ENCODE measurements around the gene TMPRSS4. TPM values are rescaled to one million over a fixed set of nuclear protein-coding genes. Genes with fewer than 3 reads are reported as not detected.

Gene TMPRSS4
- total and polyA plus RNA-seq, 2 donors (not counting 1 experiment from before 2014, with no cell fraction given): not detected

DNA sequence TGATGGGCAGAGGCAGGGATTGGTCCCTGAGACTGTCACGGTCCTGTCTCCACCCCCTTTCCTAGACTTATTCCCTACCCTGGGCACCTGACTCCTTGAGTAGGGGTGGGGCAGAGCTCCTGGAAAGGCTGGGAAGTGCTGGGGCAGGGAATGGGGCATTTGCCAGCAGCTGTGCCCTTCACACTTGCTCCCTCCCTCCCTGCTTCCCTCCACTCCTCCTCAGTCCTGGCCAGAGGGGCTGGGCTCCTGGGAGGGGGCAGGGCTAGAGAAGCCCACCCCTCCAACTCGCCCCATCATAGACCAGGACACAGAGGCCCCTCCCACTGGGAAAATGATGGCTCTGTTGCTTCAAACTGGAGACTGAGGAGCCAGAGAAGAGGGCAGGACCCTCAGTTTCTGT, 88.0 kb downstream of the TMPRSS4 start:
- Mint-ChIP-seq H3K27me3 (peaks cover 37% of the 10 kb centered on the region), H3K9me3 (ENCODE audit: insufficient read depth) (no peaks in the 10 kb centered on the region), H3K4me3 (no peak overlapping the region), H3K4me1 (no peaks in the 10 kb centered on the region), H3K27ac (no peak overlapping the region)
- no peak for TF ChIP-seq EZH2 (IDR thresholded peaks at IDR 0.05; ENCODE audit: borderline replicate concordance, insufficient read depth, low read depth, low read length, poor library complexity, severe bottlenecking)
- TF ChIP-seq, protein P1, sequence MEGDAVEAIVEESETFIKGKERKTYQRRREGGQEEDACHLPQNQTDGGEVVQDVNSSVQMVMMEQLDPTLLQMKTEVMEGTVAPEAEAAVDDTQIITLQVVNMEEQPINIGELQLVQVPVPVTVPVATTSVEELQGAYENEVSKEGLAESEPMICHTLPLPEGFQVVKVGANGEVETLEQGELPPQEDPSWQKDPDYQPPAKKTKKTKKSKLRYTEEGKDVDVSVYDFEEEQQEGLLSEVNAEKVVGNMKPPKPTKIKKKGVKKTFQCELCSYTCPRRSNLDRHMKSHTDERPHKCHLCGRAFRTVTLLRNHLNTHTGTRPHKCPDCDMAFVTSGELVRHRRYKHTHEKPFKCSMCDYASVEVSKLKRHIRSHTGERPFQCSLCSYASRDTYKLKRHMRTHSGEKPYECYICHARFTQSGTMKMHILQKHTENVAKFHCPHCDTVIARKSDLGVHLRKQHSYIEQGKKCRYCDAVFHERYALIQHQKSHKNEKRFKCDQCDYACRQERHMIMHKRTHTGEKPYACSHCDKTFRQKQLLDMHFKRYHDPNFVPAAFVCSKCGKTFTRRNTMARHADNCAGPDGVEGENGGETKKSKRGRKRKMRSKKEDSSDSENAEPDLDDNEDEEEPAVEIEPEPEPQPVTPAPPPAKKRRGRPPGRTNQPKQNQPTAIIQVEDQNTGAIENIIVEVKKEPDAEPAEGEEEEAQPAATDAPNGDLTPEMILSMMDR (IDR thresholded peaks at IDR 0.05): no peak
- CTCF ChIA-PET: no interaction called here
- POLR2A ChIA-PET: no interaction called here
- H3K4me2 ChIP-seq (replicated peaks; ENCODE audit: low read depth, low read length, poor library complexity, severe bottlenecking): no peak overlapping the region
- no peaks in the 10 kb centered on the region for H3K36me3 ChIP-seq (replicated peaks in 1 of 2; ENCODE audit: control extremely low read depth in 1 of 2, control insufficient read depth in 1 of 2, extremely low read depth in 1 of 2, insufficient read depth in 2 of 2, low read length in 1 of 2)
- no peak overlapping the region for H2AFZ ChIP-seq (ENCODE audit: insufficient read depth, low read depth, low read length, poor library complexity, severe bottlenecking)
- H3K4me1 ChIP-seq (ENCODE audit: control insufficient read depth in 2 of 2, insufficient read depth in 2 of 2, low read length in 2 of 2): no peaks in the 10 kb centered on the region
- no peaks in the 10 kb centered on the region for H3K79me2 ChIP-seq (ENCODE audit: control insufficient read depth, insufficient read depth, low read length)
- H3K9me3 ChIP-seq (ENCODE audit: control extremely low read depth in 1 of 3, control insufficient read depth in 2 of 3, insufficient read depth in 1 of 3, low read length in 2 of 3): no peaks in the 10 kb centered on the region
- no peak overlapping the region for H3K4me3 ChIP-seq (ENCODE audit: control extremely low read depth in 1 of 5, extremely low read depth in 1 of 5, insufficient read depth in 1 of 5, low read depth in 2 of 5, low read length in 4 of 5)
- H3K9ac ChIP-seq (ENCODE audit: low read length): no peak overlapping the region
- intact Hi-C loops (cut with micrococcal nuclease): no loop called here
- no peak for ATAC-seq (ENCODE audit: low read depth)
- H3K27me3 ChIP-seq (replicated peaks in 1 of 4; ENCODE audit: control extremely low read depth in 1 of 4, control insufficient read depth in 3 of 4, insufficient read depth in 4 of 4, low read length in 3 of 4): peaks cover 0 to 17% (median 2%) of the 10 kb centered on the region in 4 experiments
- no peak overlapping the region for H3K27ac ChIP-seq (ENCODE audit: low read length in 2 of 2)
- no peaks in the 10 kb centered on the region for H4K20me1 ChIP-seq (ENCODE audit: control insufficient read depth, insufficient read depth, low read length, poor library complexity, severe bottlenecking)
- no CpG with 5 or more reads among the region's 2 CpGs for WGBS (ENCODE audit: insufficient coverage)
- DNase-seq: no peak

GRCh38 chr11:118166641-118167040, 89.8 kb downstream of the TMPRSS4 start:
- 91% methylated on average over 16 of the region's 17 CpGs for WGBS (ENCODE audit: insufficient coverage)
- POLR2A ChIA-PET: no interaction called here
- Histone ChIP-seq H3K79me2 (ENCODE audit: control insufficient read depth, insufficient read depth, low read length) (no peaks in the 10 kb centered on the region), H2AFZ (ENCODE audit: insufficient read depth, low read depth, low read length, poor library complexity, severe bottlenecking) (no peak overlapping the region), H3K4me2 (replicated peaks; ENCODE audit: low read depth, low read length, poor library complexity, severe bottlenecking) (no peak overlapping the region), H4K20me1 (ENCODE audit: control insufficient read depth, insufficient read depth, low read length, poor library complexity, severe bottlenecking) (no peaks in the 10 kb centered on the region), H3K9me3 (ENCODE audit: control extremely low read depth in 1 of 3, control insufficient read depth in 2 of 3, insufficient read depth in 1 of 3, low read length in 2 of 3) (no peaks in the 10 kb centered on the region), H3K27ac (ENCODE audit: low read length in 2 of 2) (no peak overlapping the region), H3K36me3 (replicated peaks in 1 of 2; ENCODE audit: control extremely low read depth in 1 of 2, control insufficient read depth in 1 of 2, extremely low read depth in 1 of 2, insufficient read depth in 2 of 2, low read length in 1 of 2) (no peaks in the 10 kb centered on the region), H3K4me3 (ENCODE audit: control extremely low read depth in 1 of 5, extremely low read depth in 1 of 5, insufficient read depth in 1 of 5, low read depth in 2 of 5, low read length in 4 of 5) (no peak overlapping the region), H3K4me1 (ENCODE audit: control insufficient read depth in 2 of 2, insufficient read depth in 2 of 2, low read length in 2 of 2) (peaks cover 0 to 3% of the 10 kb centered on the region in 2 donors), H3K9ac (ENCODE audit: low read length) (no peak overlapping the region), H3K27me3 (replicated peaks in 1 of 4; ENCODE audit: control extremely low read depth in 1 of 4, control insufficient read depth in 3 of 4, insufficient read depth in 4 of 4, low read length in 3 of 4) (peaks cover 0 to 18% (median 1%) of the 10 kb centered on the region in 4 experiments)
- Mint-ChIP-seq H3K4me1 (peaks cover 2% of the 10 kb centered on the region), H3K27me3 (peaks cover 33% of the 10 kb centered on the region), H3K4me3 (no peak overlapping the region), H3K9me3 (ENCODE audit: insufficient read depth) (no peaks in the 10 kb centered on the region), H3K27ac (no peak overlapping the region)
- DNase-seq: no peak
- no peak for ATAC-seq (ENCODE audit: low read depth)
- intact Hi-C loops (cut with micrococcal nuclease): no loop called here
- TF ChIP-seq EZH2 (IDR thresholded peaks at IDR 0.05; ENCODE audit: borderline replicate concordance, insufficient read depth, low read depth, low read length, poor library complexity, severe bottlenecking): no peak
- TF ChIP-seq, protein P1 (IDR thresholded peaks at IDR 0.05): no peak
- CTCF ChIA-PET: no interaction called here

Measured in B cell (primary cell).